GM19397 (cell line): Measurements from ENCODE around the gene ATP5MC2.
"Not testable (repeated sequence)": the region's sequence is repeated elsewhere in the genome, so short reads cannot be mapped to it uniquely, and the experiment has no call there.

Source experiments
- ATAC-seq: cut with Tn5 transposase; IDR thresholded peaks from one replicate; pipeline ENCODE4 v1.9.1; 2021; ENCODE audit warnings: mild to moderate bottlenecking, moderate library complexity; ENCODE audit not compliant: unreplicated experiment

ATP5MC2 gene

DNA sequence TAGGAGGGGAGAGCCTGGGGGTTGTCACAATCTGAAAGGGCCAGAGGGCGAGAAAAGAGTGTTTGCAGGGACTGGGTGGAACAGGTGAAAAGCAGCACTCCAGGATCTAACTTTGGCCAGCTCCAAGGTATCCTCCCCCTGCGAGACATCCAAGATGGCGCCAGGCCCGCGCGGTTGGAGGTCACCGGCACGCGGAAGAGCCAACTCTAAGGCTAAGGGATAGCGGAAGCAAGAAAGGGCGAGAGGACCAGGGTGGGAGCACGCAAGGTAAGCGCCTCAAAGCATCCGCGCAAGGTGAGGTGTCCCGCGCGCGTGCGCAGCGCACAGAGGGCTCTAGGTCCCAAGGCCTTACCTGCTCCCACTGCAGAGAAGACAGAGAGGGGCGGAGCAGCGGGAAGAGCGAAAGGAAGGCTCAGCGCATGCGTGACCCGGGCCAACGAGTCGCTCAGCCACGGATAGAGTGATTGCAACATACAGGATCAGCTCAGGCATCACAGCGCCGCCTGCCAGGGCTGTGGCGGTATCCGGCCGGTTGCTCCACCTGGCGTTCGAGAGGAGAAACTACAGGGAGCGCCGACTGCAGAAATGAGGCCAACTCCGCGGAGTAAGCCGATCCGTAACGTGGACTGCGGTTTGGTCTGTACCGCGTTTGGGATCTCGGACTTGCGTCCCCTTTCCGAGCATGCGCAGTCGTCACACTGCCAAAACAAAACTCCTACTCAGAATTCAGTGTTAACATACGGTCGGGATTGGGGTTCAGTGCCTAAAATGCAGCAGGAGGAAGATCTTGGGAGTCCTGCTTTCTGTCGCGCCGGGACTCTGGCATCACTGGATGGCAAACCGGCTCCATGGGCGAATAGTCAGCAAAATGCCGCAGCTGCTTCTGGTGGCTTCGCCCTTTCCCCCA lies at the start of gene ATP5MC2:
Gene ATP5MC2, minus strand, starts transcription at position 383 of the 907 bp plus-strand sequence. CDS start 3,469 bp downstream, outside the sequence.
- peak; percentile 93 for ATAC-seq

DNA sequence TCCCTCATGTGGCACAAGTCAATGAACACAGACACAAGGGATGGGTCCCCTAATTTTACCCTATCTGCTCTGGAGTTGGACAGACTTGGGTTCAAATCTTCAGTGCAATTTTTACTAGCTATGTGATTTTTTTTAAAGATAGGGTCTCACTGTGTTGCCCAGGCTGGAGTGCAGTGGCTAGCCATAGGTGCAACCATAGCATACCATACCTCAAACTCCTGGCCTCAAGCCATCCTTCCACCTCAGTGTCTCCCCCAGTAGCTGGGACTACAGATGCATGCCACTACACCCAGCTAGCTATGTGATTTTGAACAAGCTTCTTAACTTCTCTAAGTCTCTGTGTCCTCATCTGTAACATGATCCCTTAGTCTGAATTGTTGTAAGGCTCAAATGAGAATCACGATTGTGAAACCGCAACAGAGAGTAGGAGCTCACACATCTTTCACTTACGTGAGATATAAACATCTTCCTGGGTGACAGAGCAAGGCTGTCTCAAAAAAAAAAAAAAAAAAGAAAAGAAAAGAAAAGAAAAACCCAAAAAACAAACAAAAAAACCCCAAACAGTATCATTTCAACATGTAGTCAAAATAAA lies 46.7 kb upstream of the ATP5MC2 start:
- ATAC-seq = no peak

DNA sequence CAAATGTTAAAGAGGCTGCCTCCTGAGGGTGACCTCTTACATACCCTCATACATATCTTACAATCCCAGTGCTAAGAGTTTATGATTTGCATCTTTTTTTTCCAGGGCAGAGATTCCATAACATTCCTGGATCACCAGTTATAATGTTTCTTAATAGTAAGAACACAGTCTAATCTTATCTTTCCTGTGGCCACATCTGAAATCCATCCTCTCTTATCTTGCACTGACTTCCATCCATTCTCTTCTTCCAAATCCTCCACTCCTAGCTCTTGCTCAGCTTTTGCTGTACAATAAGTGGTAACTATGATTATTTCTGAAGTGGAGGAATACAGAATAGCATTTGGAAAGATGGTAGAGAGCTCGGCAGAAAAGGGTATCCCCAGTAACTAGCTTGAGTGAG lies 45.1 kb upstream of the ATP5MC2 start:
- no peak for ATAC-seq

- no peak for ATAC-seq
These were observed 43.8 kb upstream of the ATP5MC2 start for GRCh38 chr12:53719649-53720048.

DNA sequence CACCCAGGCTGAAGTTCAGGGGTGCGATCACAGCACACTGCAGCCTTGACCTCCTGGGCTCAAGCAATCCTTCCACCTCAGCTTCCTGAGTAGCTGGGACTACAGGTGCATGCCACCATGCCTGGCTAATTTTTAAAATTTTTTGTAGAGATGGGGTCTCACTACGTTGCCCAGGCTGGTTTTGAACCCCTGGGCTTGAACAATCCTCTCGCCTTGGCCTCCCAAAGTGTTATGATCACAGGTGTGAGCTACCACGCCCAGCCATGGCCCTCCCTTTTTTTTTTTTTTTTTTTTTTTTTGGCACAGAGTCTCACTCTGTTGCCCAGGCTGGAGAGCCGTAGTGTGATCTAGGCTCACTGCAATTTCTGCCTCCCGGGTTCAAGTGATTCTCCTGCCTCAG lies 42.7 kb upstream of the ATP5MC2 start:
- not testable (repeated sequence) for ATAC-seq

DNA sequence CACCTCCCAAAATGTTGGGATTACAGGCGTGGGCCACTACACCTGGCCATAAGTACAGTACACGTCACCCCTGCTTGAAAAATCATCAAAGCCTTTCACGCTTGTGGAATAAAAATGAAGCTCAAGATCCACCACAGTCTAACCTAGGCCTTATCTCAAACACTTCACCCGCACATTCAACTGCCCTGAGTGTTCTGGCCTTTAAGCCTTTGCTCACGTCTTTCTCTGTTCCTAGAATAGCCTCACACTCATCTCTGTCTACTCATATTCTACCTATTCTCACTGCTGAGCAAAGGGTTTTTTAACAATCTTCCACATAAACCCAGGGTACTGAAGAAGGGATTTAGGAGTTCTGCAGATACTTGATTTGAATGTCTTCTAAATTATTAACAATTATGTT lies 41.4 kb upstream of the ATP5MC2 start:
- no peak for ATAC-seq

- no peak for ATAC-seq
These were observed 38.1 kb upstream of the ATP5MC2 start for GRCh38 chr12:53714004-53714403.

DNA sequence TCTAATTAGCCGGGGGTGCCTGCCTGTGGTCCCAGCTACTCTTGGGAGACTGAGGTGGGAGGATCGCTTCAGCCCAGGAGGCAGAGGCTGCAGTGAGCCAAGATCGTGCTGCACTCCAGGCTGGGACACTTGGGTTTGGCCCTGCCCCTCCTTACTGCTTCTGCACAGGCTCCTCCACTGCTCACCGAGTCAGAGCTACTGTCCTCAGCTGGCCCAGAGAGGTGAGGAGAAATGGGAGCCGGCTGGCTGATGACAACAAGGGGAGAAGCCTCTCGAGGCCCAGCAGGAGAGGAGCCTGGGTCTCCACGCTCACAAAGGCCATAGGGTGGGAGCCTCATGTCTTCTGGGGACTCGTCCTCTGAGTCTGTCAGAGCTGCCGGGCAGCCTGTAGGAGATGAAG lies 37.6 kb upstream of the ATP5MC2 start:
- no peak for ATAC-seq

GRCh38 chr12:53712059-53712643 lies 36.3 kb upstream of the ATP5MC2 start:
- ATAC-seq = no peak

DNA sequence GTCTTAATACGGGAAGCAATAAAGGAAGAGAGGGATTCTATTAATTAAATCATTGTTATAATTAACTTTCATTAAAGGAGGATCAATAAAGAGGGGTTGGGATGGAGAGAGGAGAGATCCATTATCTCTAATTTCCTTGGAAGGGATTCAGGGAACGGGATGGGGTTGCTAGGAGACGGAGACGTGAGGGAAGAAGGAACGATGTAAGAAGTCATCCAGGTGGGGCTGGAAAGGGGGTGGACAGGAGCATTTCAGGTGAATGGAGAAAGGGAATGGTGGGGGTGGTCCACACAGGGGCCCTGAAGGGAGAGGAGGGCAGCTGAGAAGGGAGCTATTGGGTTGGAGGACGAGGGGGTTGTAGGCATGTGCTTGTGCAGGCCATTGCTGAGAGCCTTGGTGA lies 34.2 kb upstream of the ATP5MC2 start:
- ATAC-seq = no peak

GRCh38 chr12:53709671-53710070 lies 33.8 kb upstream of the ATP5MC2 start:
- ATAC-seq = no peak

- ATAC-seq = no peak
These were observed 30.2 kb upstream of the ATP5MC2 start for GRCh38 chr12:53706080-53706479.

- ATAC-seq = no peak
These were observed 27.9 kb upstream of the ATP5MC2 start for GRCh38 chr12:53703756-53704155.

DNA sequence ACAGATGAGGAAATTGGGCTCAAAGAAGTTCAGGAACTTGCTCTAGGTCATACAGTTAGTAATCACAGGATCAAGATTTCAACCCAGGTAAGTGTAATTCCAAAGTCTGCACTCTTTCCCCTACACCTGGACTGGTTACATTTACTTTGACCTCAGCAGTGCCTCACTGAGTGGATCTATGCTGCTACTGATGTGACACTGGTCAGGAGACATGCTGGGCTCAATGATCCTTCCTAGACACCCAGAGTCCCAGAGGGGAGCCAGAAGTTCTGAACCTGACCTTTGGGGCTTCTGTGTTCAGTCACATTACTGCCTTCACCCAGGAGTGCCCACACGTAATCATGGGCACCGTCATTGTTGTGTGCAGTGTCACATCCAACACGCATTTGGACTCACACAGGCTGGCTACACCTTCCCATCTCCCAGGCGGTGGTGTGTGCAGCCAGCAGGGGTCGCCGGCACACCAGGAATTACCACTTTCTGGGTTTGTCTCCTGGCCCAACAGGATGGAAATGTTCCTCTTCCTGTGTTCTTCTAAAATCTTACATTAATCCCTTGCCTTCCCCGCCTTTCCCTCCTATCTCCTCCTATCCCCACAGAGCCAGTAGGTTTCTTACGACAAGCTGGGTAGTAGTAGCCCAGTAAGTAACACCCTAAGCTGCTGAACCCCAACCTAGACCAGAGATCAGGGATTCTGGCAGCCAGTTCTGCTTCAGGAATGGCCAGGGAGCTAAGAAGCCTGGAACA lies 25.8 kb upstream of the ATP5MC2 start:
- ATAC-seq = no peak

DNA sequence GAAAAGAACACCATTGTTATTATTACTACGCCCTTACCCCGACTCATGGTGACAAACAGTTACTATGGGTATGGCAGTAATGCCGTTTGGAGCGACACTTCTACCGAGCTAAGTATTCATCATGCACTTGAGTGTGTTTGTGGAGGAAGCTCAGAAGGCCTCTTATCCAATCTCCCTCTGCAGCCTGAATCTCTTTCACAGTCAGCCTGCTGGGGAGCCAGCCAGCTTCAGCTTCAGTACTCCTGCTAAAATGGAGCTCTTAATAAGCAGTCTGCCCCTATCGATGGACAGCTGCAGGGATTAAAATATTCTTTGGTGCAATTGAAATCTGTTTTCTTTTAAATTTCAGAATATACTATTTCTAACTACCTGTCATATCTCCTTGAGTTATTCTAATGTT lies 24.7 kb upstream of the ATP5MC2 start:
- ATAC-seq = no peak

DNA sequence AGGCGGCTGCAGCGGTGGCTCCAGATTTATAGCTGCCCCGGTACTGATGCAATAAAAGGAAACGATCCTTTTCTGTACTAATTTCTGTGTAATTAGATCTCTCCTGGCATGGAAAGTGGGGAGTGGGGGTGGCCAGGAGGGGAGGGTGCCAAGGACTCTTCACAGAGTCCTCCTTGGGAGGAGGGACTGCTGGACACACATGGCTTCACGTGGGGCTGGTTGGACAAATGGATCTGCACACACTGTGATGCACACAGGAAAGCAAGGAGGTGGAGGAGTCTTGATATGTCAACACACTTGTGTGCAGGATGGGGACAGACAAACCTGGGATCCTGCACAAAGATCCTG lies 23.8 kb upstream of the ATP5MC2 start:
- no peak for ATAC-seq

DNA sequence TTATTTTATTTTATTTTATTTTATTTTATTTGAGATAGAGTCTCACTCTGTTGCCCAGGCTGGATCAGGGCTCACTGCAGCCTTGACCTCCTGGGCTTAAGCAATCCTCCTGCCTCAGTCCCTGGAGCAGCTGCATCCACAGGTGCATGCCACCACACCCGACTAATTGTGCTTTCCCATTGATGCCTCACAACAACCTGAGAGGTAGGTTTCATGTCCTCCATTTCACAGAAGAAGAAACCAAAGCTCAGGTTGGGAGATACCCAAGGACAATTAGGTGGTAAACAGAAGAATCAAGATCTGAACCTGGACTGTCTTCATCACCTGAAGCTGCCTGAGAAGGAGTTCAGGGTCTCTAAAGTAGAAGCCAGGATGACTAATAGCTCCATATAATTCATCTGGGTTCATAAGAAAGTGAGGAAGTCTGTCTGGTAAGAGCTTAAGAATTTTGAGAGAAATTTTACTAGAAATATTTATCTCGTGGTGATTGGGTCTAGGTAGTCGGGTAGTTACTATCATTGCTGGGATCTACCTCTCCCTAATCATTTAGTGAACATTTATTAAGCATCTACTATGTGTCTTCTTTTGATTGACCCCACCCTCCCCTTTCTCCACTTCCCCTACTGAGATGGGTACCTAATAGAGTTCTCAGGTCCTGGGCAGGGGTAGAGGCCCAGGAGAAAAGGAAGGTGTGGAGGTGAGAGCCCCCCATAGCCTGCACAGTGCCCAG lies 23.2 kb upstream of the ATP5MC2 start:
- ATAC-seq = no peak

GRCh38 chr12:53696655-53697331 lies 20.9 kb upstream of the ATP5MC2 start:
- ATAC-seq = no peak

DNA sequence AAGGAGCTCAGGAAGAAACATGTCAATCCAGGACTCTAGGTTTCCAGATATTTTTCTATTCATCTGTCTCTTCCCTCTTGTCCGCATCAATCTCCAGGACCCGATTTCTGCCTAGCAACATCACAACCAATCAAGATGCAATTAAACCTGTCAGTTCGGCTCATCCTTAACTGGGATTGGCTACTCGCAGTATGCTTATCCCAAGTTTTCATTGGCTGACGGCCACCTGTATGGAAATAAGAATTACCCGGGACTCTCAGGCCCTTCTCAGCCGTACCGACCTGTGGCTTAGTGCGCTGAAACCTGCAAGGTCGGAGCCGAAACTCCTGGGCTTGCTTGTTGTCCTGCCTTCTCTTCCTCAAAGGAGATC lies 20.4 kb upstream of the ATP5MC2 start:
- ATAC-seq = no peak
